ENCODE measurements around the gene LRMDA.

The LRMDA gene

DNA sequence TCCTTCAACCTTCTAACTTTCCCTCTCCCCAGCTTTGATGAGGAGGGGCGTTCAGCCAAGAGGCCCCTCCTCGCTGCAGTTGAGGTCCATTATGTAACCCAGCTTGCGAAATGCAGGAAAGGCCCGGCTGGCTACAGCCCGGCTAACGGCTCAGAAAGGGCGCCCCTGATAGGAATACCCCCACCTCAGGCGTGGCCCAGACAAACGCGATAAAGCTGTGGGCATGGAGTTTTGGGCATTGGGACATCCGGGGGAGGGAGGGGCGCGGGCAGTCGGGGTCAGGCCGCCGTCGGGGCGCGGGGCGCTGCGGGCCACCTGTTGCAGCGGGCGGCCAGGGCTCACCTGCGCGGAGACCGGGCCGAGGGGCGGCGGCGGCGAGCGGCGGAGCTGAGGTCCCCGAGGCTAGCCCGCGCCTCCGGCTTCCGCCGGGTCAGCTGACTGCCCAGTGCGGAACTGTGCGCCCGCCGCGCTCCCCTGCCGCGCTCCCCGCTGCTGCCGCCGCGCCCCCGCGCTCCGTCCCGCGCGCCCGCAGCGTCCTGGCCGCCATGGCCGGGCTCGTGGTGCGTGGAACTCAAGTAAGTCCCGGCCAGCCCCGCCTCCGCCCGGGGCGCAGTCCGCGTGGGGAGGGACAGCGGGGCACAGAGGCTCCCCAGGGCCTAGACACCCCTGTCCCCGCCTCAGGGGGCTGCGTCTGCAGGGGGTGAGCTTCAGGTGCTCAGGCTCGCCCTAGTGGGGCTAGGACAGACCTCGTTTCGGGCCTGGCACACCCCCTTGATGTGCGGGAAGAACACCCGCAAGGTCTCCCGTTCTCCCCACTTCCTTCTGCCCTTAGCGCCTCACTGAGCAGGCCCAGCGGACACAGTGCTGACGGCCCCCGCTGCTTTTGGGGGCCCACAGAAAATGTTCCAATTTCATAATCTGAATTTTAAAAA is at the start of gene LRMDA:
TSS of gene LRMDA (plus strand) at position 445 of the 932 bp plus-strand sequence.
- DNase-seq (ENCODE audit: low read depth): no peak

DNA sequence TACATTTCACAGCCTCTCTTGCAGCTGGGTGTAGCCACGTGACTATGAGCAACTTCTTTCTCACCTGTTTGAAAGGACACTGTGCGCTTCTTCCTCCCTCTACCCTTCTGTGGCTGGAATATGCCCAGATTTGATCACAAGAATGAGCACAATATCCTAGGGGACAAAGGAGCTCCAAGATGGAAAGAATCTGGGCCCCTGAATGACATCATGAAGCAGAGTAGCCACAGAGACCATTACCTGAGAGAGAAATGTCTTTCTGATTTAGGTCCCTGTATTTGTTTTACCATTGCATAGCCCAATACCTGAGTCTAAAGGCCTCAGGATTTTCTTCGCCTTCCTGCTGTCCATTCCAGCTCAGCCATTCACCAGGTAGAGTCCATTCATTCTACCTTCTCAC is 45.3 kb upstream of the LRMDA start:
- DNase-seq (ENCODE audit: low read depth): no peak

DNA sequence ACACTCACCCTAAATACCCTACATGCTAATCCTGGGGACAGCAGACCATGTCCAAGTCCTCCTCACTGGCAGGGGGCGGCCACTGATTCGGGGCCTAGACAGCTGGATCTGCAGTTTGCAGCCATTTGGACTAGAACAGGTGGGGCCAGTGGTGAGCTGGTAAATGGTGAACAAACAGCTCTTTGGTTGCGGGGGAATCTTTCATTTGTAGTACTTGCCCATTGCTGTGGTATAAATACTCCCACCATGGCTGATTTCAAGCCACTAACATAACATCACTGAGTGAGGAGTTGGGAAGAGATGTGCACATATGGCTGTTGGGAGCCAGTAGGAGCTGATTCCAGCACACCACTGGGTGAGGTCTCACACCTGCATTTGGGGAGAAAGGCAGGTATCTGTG is 43.3 kb upstream of the LRMDA start:
- no peak for DNase-seq (ENCODE audit: low read depth)

DNA sequence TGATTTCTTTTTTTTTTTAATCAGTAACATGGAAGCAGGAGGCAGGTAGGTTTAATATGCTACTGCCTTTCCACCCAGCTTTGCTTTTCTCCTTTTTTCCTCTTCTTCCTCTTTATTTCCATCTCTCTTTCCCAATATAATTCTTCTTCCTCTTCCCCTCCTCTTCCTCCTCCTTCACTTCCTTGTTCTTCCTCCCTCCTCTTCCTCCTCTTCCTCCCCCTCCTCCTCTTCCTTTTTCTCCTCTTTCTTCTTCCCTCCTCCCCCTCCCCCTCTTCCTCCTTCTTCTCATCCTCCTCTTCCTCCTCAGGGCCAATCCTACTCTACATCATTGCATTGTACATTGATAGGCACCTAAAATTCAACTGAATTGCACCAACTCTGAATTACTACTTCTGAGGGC is 41.2 kb upstream of the LRMDA start:
- DNase-seq (ENCODE audit: low read depth): no peak

DNA sequence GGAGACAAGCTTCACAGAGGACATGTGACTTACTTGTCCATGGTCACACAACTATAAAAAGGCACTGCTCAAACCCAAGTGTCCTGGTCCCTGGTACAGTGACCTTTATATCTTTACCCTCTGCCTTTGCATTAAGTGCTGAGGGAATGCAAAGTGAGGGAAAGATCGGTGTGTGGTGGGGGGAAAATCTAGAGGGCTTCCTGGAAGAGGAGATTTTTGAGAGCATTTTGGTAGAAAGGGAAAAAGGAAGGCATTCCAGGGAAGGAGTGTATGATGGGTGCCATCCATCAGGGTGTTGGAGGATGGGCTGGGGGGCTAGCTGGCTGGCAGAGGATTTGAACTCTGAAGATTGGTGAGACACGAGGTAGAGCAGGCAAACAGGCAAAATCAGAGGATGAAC is 39.2 kb upstream of the LRMDA start:
- no peak for DNase-seq (ENCODE audit: low read depth)

DNA sequence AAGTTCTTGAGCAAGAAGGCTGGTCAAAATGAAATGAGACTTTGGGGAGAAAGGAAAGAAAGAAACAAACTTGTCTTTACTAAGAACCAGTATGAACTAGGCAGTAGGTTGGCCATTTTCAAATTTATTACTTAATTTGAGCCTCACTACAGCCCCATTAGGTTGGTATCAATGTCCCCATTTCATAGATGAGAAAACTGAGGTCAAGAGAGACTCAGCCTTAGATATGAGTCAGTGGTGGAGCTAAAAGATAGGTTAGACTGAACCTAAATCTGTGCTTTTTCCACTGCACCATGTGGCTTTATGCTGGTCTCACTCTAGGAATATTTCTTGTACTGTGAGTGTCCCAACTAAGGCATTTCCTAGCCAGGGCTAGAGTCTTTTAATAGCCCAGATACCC is 38.7 kb upstream of the LRMDA start:
- no peak for DNase-seq (ENCODE audit: low read depth)

DNA sequence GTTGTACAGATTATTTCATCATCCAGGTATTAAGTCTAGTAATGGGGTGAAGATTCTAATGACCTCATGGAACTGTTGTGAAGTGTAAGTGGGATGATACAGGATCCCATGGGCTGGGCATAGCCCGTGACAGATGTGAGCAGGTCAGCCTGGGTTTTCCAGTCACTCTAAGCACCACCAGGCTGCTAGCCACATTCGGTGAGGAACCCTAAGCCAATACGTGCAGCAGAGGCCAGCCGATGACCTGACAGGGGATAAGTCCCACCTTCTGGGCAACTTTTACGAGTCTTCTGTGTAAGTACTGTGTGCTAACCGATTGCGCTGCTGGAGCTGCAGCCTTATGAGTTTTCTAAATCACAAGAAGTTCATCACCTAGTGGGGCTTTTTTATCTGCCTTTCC is 37.2 kb upstream of the LRMDA start:
- no peak for DNase-seq (ENCODE audit: low read depth)

DNA sequence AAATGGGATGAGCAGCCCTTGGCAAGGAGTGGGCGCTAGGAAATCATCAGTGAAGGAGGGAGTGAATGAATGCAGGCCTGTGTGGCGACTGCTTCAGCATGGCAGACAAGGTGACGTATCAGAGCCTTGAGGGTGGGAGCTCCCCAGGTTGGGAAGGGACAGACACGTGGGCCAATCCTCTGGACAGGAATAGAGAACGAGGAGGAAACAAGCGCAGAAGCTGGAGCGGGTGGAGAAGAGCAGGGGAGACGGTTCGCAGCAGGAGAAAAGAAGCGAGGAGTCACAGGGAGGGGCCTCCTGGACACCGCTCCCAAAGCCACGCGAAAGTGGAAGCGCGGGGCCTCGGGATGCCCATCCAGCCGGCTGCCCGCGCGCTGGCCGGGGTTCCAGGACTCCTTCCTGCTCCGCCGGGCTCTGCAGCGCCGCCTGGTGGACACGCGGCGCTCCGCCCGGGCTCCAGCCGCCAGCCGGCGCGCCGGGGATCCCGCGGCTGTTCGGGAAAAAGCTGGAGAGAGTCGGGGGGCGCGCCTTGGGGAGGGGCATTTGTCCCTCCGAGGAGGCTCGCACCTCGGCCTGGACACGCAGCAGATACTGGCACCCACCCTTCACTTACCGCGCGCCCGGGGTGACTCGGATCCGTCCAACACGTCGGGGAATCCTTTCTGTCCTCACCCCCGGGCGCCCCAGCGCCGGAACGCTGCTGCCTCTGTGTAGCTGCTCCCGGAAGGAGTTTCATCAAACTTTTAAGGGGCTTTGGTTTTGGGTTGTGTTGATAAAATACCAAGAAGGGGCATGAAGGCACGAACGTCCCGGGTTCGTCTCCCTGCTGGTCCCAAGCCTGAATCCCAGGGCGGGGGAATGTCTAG is 36.1 kb upstream of the LRMDA start:
- peak; percentile 30 for DNase-seq (ENCODE audit: low read depth)

DNA sequence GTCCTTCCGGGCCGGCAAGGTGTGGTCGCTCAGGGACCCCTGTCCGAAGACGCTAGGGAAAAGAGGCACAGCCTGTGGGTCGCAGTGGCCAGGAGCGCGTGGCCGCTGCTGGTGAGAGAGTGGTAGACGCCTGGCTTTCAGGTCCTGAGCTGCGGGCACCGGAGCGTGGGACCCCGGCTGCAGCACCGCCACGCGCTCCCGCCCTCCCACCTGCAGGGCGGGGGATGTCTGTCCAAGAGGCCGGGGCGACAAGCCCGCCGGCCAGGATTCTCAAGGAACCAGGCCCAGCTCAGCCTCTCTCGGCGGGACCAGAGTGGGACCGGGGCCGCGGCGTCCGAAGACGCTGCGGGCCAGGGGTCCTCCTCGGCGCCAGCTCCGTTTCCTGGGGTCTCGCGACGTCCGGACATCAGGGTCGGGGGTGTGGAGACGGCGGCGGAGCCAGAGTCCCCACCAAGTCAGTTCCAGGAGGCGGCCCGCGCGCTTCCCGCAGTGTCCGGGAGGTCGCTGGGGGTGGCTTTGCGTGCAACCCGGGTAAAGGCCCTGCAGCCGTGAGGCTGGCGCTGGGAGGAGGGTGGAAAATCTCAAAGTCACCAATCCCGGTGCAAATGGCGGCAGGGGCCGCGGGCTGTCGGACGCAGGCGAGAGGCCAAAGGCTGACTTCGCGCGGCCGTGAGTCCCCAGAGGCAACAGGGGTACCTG is 35.3 kb upstream of the LRMDA start:
- no peak for DNase-seq (ENCODE audit: low read depth)

DNA sequence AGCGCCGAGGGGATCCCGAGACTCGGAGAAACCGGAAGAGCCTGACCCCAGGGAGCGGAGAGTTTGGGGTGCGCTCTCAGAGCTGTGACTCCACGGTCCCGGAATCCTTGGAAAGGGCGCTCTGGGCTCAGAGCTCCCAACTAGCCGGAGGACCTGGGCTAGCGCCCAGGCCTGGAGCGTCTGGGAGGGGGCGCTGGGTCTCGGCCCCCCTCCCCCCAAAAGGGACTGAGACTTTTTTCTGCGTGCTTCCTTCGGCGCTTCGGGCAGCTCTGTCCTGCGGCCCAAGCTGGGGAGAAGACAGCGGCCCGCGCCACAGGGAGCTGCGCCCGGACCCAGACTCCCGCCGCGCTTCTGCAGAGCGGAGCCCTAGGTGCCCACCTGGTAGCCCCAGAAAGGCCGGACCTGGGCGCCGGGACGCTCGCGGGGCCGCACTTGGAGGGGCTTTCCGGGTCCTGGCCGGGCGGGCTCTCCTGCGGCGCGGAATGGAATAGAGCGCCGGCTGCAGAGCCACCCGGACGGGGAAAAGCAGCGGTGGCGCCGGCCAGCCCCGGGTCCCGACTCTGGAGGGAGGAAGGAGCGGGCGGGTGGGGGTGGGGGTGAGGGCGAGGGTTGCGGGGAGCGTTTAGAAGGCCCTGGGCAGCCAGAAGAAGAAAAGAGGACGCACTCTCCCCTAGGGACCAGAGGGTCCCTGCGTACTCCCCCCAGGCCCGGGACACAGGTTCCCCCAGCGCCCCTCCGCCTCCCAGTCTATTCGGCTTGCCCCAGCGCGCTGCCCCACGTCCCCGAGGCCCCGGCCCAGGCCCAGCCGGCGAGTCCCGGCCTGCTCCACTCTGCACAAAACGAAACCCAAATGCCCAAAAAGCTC is 34.6 kb upstream of the LRMDA start:
- DNase-seq (ENCODE audit: low read depth): no peak

DNA sequence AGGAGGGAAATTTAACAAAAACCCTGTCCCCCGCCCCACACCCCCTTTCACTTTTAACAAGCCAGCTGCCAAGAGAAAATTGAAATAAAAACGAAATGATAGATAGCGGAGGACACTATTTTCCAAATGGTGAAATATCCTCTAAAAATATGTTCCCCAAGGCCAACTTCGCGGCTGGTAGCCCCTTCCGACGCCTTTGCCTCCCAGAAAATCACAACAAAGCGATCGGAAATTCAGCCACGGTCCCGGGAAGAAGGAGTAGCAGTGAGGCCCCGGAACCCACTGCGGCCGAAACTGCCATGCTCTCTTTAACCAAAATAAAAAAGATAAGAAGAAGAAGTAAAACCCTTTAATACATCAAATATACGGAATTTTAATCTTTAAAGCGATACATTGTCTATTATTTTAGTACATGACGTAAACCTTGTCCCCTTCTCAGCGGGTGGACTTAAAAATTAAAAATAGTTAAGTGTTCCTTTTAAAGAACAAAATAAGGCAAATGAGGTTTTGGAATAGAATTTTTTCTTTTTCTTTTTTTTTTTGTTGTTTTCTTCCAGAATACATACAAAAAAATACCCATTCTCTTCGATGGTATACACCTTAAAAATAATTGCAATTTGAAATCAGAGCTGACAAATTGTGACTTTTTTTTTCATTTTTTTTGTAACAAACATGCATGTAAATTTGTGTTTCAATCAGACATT is 33.8 kb upstream of the LRMDA start:
- no peak for DNase-seq (ENCODE audit: low read depth)

DNA sequence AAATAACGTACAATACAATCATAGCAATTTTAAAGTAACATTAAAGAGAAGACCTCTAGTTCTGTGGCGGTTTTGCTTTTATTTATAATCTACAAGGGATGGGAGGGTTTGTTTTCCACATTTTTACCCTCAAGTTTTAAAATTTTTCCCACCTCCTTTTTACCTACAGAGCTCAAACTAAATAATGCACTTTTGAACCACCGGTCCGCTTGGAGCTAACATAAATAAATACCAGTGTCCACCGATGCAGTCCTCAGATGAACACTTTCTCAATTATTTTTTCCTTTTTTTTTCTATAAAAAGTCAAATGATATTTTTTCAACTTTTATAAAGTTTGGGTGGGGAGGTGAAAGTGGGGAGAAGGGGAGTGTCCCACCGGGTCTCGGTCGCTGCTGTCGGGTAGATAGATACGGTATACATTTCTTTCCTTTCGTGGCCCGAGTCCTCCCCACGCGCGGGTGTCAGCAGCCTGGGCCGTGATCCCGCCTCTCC is 33.2 kb upstream of the LRMDA start:
- no peak for DNase-seq (ENCODE audit: low read depth)

DNA sequence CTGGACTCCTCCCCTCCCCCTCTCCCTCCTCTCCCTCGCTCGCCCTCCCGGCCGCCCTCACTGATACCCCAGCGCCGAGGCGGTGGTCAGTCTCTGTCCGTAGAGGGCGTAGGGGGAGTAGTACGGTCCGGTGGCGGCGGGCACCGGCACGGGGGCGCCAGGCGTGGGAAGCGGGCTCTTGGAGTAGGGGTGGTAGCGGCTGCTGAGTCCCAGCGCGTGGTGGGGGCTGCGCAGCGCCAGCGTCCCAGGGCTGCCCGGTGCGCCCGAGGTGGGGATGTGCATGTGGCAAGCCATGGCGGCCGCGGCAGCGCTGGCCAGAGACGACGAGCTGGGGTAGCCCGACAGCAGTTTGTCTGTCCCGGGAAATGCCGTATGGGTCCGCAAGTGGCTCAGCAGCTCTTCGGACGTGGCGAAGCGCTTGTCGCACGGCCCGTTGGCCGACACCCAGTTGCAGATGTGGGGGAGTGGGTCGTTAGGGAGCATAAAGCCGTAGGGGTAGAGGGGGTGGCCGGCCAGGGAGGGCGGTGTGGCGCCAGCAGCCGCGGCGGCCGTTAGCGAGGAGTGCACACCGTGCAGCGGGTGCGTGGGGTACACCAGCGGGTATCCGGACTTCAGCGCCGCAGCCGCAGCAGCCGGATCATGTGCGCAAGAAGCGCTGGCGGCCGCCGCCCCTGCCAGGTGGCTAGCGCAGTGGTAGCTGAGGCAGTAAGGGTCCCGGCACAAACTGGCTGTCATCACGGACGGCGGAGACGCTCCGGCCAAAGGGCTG is 32.5 kb upstream of the LRMDA start:
- DNase-seq (ENCODE audit: low read depth): no peak

DNA sequence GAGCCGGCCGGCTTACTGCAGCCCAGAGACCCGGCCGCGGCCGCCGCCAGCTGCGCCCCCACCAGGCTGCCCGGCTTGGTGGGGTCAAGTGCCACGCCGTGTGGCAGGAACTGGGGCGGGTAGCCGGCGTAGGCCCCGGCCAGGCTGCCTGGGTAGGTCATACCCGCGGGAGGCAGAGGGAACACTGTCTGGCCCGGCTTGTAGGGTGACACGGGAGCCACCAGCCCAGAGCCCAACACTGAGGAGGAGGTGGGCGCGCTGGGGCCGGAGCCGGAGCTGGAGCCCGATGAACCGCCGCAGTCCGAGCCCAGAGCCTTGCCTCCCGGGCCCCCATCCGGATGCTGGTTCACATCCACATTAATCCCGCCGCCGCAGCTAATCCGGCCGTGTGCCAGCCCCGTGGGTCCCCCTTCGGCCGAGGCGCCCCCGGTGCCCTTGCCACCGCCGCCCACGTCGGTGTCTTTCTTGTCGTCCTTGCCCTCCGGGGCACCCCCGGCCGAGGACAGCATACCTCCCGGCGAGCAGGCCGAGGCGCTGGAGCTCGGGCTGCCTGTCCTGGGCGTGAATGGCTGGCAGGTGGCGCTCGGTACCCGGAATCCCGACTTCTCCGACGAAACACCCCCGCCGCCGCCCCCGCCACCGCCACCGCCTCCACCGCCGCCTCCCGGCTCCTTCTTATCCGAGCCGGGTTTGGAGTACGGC is 31.8 kb upstream of the LRMDA start:
- DNase-seq (ENCODE audit: low read depth): peak; percentile 77

DNA sequence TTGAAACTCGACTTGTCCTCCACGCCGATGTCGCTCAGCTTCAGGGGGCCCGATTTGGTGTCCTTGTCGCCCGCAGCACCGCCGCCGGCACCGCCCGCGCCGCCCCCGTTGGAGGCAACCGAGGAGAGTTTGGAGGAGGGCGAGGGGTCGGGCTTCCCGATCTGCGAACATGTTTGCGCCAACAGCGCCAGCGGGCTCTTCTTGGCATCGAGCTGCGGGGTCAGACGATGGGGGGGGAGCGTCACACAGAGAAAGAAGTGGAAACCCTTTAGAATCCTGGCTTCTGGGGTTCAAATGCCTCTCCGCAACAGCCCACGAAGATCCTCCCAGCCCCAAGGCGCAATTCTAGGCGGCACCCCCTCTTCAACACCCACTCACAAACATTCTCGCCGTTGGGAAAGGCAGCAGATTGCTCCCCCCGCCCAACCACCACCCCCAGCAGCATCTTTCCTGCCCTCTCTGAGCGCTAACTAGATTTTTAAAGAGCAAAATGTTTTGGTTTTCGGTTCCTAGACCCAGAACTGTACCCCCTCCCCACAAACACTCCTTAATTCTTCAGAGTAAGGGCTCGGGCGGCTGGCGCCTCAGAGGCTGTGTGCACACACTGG is 31.2 kb upstream of the LRMDA start:
- DNase-seq (ENCODE audit: low read depth): peak; percentile 51

DNA sequence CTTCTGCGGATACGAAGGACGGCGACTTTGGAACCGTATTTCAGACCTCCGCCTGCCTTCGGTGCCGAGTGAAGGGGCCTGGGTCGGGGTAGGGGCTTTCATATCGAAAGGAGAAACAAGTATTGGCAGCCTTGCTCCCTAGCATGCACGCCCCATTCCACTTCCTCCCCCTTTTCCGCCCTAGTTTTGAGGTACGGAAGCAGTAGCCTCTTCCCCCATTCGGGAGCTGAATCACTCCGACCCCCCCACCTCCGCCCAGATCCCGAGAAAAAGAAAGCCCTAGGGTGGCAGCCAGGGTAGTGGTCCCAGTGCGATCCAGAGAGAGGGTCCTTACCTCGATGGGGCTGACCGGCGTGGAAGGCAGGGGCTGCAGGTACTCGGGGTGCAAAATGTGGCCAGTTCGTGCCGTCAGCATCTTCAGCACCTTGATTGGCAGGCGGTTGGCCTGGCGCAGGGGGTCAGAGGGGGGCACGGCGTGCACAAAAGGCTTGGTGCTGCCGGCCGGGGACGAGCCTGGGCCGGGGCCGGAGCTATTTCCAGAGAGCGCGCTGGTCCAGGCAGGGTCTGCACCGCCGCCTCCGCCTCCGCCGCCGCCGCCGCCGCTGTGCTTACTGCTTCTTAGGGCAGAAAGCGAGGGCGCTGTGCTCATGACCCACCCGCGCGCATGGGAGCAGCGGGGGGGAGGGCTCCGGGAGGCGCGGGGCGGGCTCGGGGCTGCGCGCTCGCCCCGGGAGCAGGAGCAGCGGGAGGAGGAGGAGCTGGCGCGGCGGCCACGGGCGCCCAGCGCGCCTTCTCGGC is 30.5 kb upstream of the LRMDA start:
- DNase-seq (ENCODE audit: low read depth): peak; percentile 66

DNA sequence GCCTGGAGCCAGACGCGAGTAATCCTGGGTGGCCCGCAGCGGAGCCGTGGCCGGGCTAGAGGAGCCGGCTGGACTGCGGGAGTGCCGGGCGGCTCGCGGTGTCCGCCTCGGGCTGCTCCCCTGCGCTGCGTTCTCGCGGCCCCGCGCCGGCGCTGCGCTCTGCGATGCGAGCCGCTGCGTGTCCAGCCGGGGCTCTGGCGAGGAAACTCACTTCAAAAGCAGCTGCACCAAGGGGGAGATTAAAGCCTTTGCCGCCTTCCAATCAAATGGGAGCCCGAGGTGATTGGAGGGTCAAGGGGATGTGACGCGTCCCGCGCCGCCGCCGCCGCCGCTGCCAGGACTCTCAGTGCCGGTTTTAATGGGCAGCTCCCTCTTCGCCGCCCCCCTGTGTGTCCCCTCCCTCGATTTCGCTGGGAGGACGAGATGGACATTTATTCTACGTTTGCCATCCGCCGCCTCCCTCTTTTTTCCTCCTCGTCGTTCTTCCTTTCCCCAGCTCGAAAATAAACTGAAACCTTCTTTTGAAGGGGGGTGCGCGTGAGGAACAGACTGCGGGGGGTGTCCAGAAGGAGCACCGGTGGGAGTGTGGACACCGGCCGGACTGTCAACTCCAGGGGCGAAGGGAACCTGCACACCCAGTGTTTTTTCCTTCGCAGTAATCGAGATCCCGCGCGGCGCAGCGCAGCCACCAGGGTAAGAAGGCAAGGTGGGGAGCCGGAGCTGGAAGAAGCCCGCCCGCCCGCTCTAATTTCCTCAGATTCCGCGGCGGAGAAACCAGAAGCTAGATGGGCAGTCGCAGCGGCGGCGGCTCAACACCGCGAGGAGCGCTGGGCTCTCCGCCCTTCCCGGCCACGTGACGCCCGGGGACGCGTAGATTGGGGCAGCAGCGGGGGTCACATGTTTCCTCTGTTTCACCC is 29.6 kb upstream of the LRMDA start, which contains the start of gene ZNF503:
TSS of gene ZNF503 (minus strand) at position 196 of the 917 bp plus-strand sequence. CDS start 345 bp downstream, outside the sequence.
- peak; percentile 97 for DNase-seq (ENCODE audit: low read depth)

All from ELR (cell line).